Embryonic facial prominence (tissue), 1 donor: ENCODE measurements around the gene EIPR1.
"Not testable (repeated sequence)": the region's sequence is repeated elsewhere in the genome, so short reads cannot be mapped to it uniquely, and the experiment has no call there.

Source experiments
- DNase-seq: peaks from one replicate; pipeline ENCODE4 v3.0.0-alpha.2; 2016; ENCODE audit errors: extremely low spot score

Gene EIPR1

GRCh38 chr2:3403587-3404334 is 26.1 kb upstream of the EIPR1 start:
- DNase-seq = no peak

- DNase-seq = no peak
Observed at GRCh38 chr2:3399829-3400228, 22.2 kb upstream of the EIPR1 start.

GRCh38 chr2:3399381-3399780 is 21.8 kb upstream of the EIPR1 start:
- DNase-seq = no peak

- no peak for DNase-seq
Observed at GRCh38 chr2:3398857-3399256, 21.2 kb upstream of the EIPR1 start.

- no peak for DNase-seq
Observed at GRCh38 chr2:3396920-3397559, 19.4 kb upstream of the EIPR1 start.

- DNase-seq = no peak
Observed at GRCh38 chr2:3392216-3392615, 14.6 kb upstream of the EIPR1 start.

- no peak for DNase-seq
Observed at GRCh38 chr2:3390041-3390440, 12.4 kb upstream of the EIPR1 start.

- DNase-seq = no peak
Observed at GRCh38 chr2:3389193-3389592, 11.6 kb upstream of the EIPR1 start.

GRCh38 chr2:3388412-3388738 is 10.8 kb upstream of the EIPR1 start:
- DNase-seq = no peak

GRCh38 chr2:3387644-3388411 is 10.2 kb upstream of the EIPR1 start:
- no peak for DNase-seq

- DNase-seq = no peak
Observed at GRCh38 chr2:3387011-3387410, 9.4 kb upstream of the EIPR1 start.

- DNase-seq = no peak
Observed at GRCh38 chr2:3386448-3386958, 8.9 kb upstream of the EIPR1 start.

- peak; percentile 81 for DNase-seq
Observed at GRCh38 chr2:3379647-3380534, 2.3 kb upstream of the EIPR1 start, which contains the start of gene TRAPPC12. TRAPPC12 (plus strand) TSS chr2:3379694; CDS start chr2:3387624, 7,930 bp downstream.

- DNase-seq = no peak
Observed at GRCh38 chr2:3379339-3379646, 1.7 kb upstream of the EIPR1 start.

- DNase-seq = no peak
Observed at GRCh38 chr2:3377279-3377611, 373 bp downstream of the EIPR1 start.

GRCh38 chr2:3376821-3377220 is 797 bp downstream of the EIPR1 start:
- no peak for DNase-seq

- not testable (repeated sequence) for DNase-seq
Observed at GRCh38 chr2:3369340-3370181, 8.1 kb downstream of the EIPR1 start.

- DNase-seq = no peak
Observed at GRCh38 chr2:3368261-3368722, 9.3 kb downstream of the EIPR1 start.

GRCh38 chr2:3365219-3365618 is 12.4 kb downstream of the EIPR1 start:
- no peak for DNase-seq

- DNase-seq = no peak
Observed at GRCh38 chr2:3361518-3362389, 15.9 kb downstream of the EIPR1 start.
